ENCODE measurements around the gene WDR70. TPM values are rescaled to one million over a fixed set of nuclear protein-coding genes. Genes with fewer than 3 reads are reported as not detected.

WDR70 gene
- total RNA-seq, 4 donors from 2014 or later, result 24.7 to 200 (median 29.9) TPM

DNA sequence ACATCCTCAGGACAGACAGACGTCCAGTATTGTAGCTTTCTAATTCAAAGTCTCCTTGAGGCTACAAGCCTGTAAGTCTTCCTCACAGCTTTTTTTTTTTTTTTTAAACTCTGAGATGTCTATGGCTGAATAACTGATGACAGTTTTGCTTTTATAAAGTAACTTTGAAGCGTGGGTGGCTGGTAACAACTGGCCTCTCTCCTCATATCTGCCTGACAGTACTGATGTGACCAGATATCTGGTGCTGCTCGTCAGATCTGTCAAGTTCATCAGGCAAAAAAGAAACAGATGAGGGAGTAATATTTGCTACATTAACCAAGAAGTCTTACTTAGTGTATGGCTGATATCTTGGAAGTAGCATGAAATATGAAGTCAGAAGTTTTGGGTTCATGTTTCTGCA lies 388.1 kb downstream of the WDR70 start:
- in situ Hi-C loops (cut with MboI; ENCODE audit: low pct_ligation_motif_present in 1 of 4, low pct_unique_long_range_greater_than_20kb in 1 of 4, low sequenced_read_pairs in 3 of 4) (no loop called here), intact Hi-C loops (cut with DNase I; ENCODE audit: low total_unique reads) (no loop called here)
- Histone ChIP-seq H3K4me1 (peaks cover 0 to 8% (median 0%) of the 10 kb centered on the region in 4 donors), H3K9me3 (no peaks in the 10 kb centered on the region), H3K4me3 (no peak overlapping the region), H3K27ac (no peak overlapping the region), H3K36me3 (no peaks in the 10 kb centered on the region), H3K27me3 (no peaks in the 10 kb centered on the region)
- 67 to 76% methylated on average over 3 of the region's 3 CpGs for WGBS, 2 donors (ENCODE audit: low coverage in 1 of 2)
- TF ChIP-seq POLR2A (IDR thresholded peaks at IDR 0.05), result no peak
- TF ChIP-seq, protein P1, sequence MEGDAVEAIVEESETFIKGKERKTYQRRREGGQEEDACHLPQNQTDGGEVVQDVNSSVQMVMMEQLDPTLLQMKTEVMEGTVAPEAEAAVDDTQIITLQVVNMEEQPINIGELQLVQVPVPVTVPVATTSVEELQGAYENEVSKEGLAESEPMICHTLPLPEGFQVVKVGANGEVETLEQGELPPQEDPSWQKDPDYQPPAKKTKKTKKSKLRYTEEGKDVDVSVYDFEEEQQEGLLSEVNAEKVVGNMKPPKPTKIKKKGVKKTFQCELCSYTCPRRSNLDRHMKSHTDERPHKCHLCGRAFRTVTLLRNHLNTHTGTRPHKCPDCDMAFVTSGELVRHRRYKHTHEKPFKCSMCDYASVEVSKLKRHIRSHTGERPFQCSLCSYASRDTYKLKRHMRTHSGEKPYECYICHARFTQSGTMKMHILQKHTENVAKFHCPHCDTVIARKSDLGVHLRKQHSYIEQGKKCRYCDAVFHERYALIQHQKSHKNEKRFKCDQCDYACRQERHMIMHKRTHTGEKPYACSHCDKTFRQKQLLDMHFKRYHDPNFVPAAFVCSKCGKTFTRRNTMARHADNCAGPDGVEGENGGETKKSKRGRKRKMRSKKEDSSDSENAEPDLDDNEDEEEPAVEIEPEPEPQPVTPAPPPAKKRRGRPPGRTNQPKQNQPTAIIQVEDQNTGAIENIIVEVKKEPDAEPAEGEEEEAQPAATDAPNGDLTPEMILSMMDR (IDR thresholded peaks at IDR 0.05), result no peak
- TF ChIP-seq POLR2AphosphoS5 (IDR thresholded peaks at IDR 0.05), result no peak
- TF ChIP-seq EP300 (IDR thresholded peaks at IDR 0.05; ENCODE audit: low read depth), result no peak
- no peak for DNase-seq

DNA sequence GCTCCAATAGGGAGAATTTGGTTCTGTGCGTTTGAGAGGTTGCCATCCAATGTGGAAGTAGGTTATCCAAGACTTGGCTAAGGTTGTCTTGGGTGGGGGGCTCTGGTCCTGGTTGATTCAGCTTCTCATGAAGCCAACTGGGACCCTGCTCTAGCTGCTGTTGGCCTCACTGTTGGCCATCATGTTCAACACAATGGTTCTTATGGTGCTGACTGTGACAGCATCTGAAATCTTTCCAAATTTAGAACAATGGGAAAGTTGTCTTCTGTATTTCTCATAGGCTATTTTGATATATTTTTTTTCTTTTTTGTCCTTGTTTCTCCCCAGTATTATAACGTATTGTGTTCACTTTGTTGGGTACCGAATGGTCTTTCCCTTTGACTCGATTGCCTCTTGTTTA lies 388.8 kb downstream of the WDR70 start:
- intact Hi-C loops (cut with DNase I; ENCODE audit: low total_unique reads) (no loop called here), in situ Hi-C loops (cut with MboI; ENCODE audit: low pct_ligation_motif_present in 1 of 4, low pct_unique_long_range_greater_than_20kb in 1 of 4, low sequenced_read_pairs in 3 of 4) (no loop called here)
- no peak for DNase-seq
- no peaks in the 10 kb centered on the region for H3K27me3 ChIP-seq
- no peaks in the 10 kb centered on the region for H3K36me3 ChIP-seq
- H3K9me3 ChIP-seq, result no peaks in the 10 kb centered on the region
- peaks cover 0 to 8% (median 0%) of the 10 kb centered on the region in 4 donors for H3K4me1 ChIP-seq
- 78 to 89% methylated on average over 4 of the region's 4 CpGs for WGBS, 2 donors (ENCODE audit: low coverage in 1 of 2)
- TF ChIP-seq POLR2A (IDR thresholded peaks at IDR 0.05) (no peak), POLR2AphosphoS5 (IDR thresholded peaks at IDR 0.05) (no peak), EP300 (IDR thresholded peaks at IDR 0.05; ENCODE audit: low read depth) (no peak)
- TF ChIP-seq, protein P1 (IDR thresholded peaks at IDR 0.05), result no peak
- H3K27ac ChIP-seq, result no peak overlapping the region
- H3K4me3 ChIP-seq, result no peak overlapping the region

DNA sequence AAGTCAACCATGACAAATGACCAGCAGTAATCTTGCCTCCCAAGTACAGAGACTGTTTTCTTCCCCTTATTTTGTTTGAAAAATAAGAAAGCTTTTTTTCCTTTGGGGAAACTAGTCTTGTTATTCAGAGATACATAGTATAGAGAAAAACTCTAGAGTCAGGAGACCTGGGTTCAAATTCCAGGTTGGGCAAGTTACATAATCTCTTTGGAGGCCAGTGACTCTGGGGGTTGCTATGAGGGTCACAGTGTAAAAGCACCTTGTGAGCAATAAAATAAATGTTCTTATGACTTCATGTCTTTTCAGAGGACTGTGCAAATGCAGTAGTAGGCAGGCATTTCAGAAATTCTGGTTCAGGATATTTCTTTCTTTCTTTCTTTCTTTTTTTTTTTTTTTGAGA lies 389.3 kb downstream of the WDR70 start:
- no peak for TF ChIP-seq POLR2AphosphoS5 (IDR thresholded peaks at IDR 0.05)
- TF ChIP-seq, protein P1 (IDR thresholded peaks at IDR 0.05), result no peak
- TF ChIP-seq POLR2A (IDR thresholded peaks at IDR 0.05), result no peak
- no peak for TF ChIP-seq EP300 (IDR thresholded peaks at IDR 0.05; ENCODE audit: low read depth)
- Histone ChIP-seq H3K9me3 (no peaks in the 10 kb centered on the region), H3K27ac (no peak overlapping the region), H3K4me3 (no peak overlapping the region), H3K27me3 (no peaks in the 10 kb centered on the region), H3K36me3 (no peaks in the 10 kb centered on the region), H3K4me1 (peaks cover 0 to 8% (median 0%) of the 10 kb centered on the region in 4 donors)
- in situ Hi-C loops (cut with MboI; ENCODE audit: low pct_ligation_motif_present in 1 of 4, low pct_unique_long_range_greater_than_20kb in 1 of 4, low sequenced_read_pairs in 3 of 4) (no loop called here), intact Hi-C loops (cut with DNase I; ENCODE audit: low total_unique reads) (no loop called here)
- no peak for DNase-seq

GRCh38 chr5:37769108-37769507 lies 390.0 kb downstream of the WDR70 start:
- no peak overlapping the region for H3K4me3 ChIP-seq
- WGBS, 2 donors (ENCODE audit: low coverage in 1 of 2), result 81 to 87% methylated on average over 4 of the region's 4 CpGs
- no peak for DNase-seq
- H3K4me1 ChIP-seq, result peaks cover 0 to 8% (median 0%) of the 10 kb centered on the region in 4 donors
- H3K36me3 ChIP-seq, result no peaks in the 10 kb centered on the region
- no peaks in the 10 kb centered on the region for H3K9me3 ChIP-seq
- H3K27me3 ChIP-seq, result no peaks in the 10 kb centered on the region
- TF ChIP-seq POLR2A (IDR thresholded peaks at IDR 0.05) (no peak), POLR2AphosphoS5 (IDR thresholded peaks at IDR 0.05) (no peak), EP300 (IDR thresholded peaks at IDR 0.05; ENCODE audit: low read depth) (no peak)
- TF ChIP-seq, protein P1 (IDR thresholded peaks at IDR 0.05), result no peak
- intact Hi-C loops (cut with DNase I; ENCODE audit: low total_unique reads), result no loop called here
- in situ Hi-C loops (cut with MboI; ENCODE audit: low pct_ligation_motif_present in 1 of 4, low pct_unique_long_range_greater_than_20kb in 1 of 4, low sequenced_read_pairs in 3 of 4), result no loop called here
- H3K27ac ChIP-seq, result no peak overlapping the region

Measured in transverse colon (tissue), 4 donors.